DOHH2 (cell line): Measurements from ENCODE around the gene SCIN.

Experiments used
- H3F3A ChIP-seq: fragments of 200-600 bp; sonication (generic), shearing (Covaris generic); 2 replicates; pipeline ENCODE4 v1.6.0; 2016; ENCODE audit warnings: antibody characterized with exemption, mild to moderate bottlenecking; ENCODE audit not compliant: control insufficient read depth, insufficient read depth
- H3K27ac ChIP-seq: fragments of 200-600 bp; sonication (generic); 2 replicates; pipeline ENCODE4 v1.5.1; 2014; ENCODE audit warnings: low read depth, mild to moderate bottlenecking, low read length, moderate library complexity
- H3K27me3 ChIP-seq: fragments of 200-600 bp; sonication (generic); 2 replicates; pipeline ENCODE4 v1.6.1; 2014; ENCODE audit warnings: mild to moderate bottlenecking, low read length, mixed read lengths; ENCODE audit not compliant: control insufficient read depth
- H3K36me3 ChIP-seq: fragments of 200-600 bp; sonication (generic); 2 replicates; pipeline ENCODE4 v1.6.1; 2014; ENCODE audit warnings: mild to moderate bottlenecking, low read length, moderate library complexity, mixed read lengths; ENCODE audit not compliant: control insufficient read depth
- H3K4me1 ChIP-seq: fragments of 200-600 bp; sonication (generic); 2 replicates; pipeline ENCODE4 v1.6.1; 2014; ENCODE audit warnings: mild to moderate bottlenecking, low read length, mixed read lengths; ENCODE audit not compliant: control insufficient read depth
- H3K4me2 ChIP-seq: fragments of 200-600 bp; sonication (generic); 2 replicates; pipeline ENCODE4 v1.6.0; 2014; ENCODE audit warnings: mild to moderate bottlenecking, low read length, moderate library complexity
- H3K4me3 ChIP-seq: fragments of 200-600 bp; sonication (generic); 2 replicates; pipeline ENCODE4 v1.5.1; 2014; ENCODE audit warnings: mild to moderate bottlenecking, low read length, mixed read lengths
- H3K79me2 ChIP-seq: fragments of 200-600 bp; sonication (generic); 2 replicates; pipeline ENCODE4 v1.6.1; 2014; ENCODE audit warnings: mild to moderate bottlenecking, low read length, mixed read lengths; ENCODE audit not compliant: control insufficient read depth
- H3K9me2 ChIP-seq: fragments of 200-600 bp; sonication (generic); replicated peaks from 2 replicates; pipeline ENCODE4 v1.6.1; 2014; ENCODE audit warnings: mild to moderate bottlenecking, low read length, mixed read lengths; ENCODE audit not compliant: control insufficient read depth
- H3K9me3 ChIP-seq: fragments of 200-600 bp; sonication (generic); 2 replicates; pipeline ENCODE4 v1.6.1; 2014; ENCODE audit warnings: antibody characterized with exemption, low read length, mixed read lengths; ENCODE audit not compliant: control insufficient read depth, insufficient read depth
- H4K20me1 ChIP-seq: fragments of 200-600 bp; sonication (generic); 2 replicates; pipeline ENCODE4 v1.6.0; 2014; ENCODE audit warnings: low read depth, mild to moderate bottlenecking, antibody characterized with exemption, low read length, moderate library complexity; ENCODE audit not compliant: control insufficient read depth, insufficient read depth
- EZH2phosphoT487 ChIP-seq: fragments of 200-600 bp; sonication (generic); IDR thresholded peaks from 2 replicates; pipeline ENCODE4 v1.6.1; 2017; ENCODE audit warnings: borderline replicate concordance, mild to moderate bottlenecking, antibody characterized with exemption, low read length, moderate library complexity, mixed read lengths
- TF ChIP-seq, protein P1 (sequence below): fragments of 200-600 bp; sonication (generic); IDR thresholded peaks from one replicate; pipeline ENCODE4 v1.5.1; 2014; ENCODE audit warnings: antibody characterized with exemption, mild to moderate bottlenecking, low read depth, low read length; ENCODE audit not compliant: poor library complexity, severe bottlenecking

SCIN gene

DNA sequence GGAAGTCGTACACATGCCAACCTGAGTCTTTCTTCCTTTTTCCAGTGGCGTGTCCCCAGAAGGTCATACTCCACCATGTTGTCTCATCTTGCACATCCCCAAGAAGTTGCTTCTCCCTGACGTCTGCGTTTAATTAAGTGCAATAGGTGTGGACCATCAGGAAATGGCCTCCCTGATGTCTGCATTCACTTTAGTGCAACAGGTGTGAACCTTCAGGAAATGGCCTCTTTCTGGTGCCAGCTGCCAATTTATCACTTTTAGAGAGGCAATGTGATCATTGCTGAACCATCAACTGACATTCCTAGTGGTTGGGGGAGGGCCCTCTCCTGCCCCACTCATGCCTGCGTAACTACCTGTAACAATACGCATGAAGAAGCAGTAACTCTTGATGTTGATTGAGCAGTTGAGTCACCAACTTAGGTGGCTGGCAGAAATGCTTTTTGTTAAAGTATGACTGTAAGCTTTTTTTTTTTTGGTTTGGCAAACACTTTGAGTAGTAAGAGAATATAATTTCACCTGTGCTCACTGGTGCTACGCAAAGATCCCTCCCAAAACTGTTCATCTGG, 25.8 kb downstream of the SCIN start:
- no peaks in the 10 kb centered on the region for H3K4me1 ChIP-seq
- no peak overlapping the region for H3K4me2 ChIP-seq
- TF ChIP-seq, protein P1, sequence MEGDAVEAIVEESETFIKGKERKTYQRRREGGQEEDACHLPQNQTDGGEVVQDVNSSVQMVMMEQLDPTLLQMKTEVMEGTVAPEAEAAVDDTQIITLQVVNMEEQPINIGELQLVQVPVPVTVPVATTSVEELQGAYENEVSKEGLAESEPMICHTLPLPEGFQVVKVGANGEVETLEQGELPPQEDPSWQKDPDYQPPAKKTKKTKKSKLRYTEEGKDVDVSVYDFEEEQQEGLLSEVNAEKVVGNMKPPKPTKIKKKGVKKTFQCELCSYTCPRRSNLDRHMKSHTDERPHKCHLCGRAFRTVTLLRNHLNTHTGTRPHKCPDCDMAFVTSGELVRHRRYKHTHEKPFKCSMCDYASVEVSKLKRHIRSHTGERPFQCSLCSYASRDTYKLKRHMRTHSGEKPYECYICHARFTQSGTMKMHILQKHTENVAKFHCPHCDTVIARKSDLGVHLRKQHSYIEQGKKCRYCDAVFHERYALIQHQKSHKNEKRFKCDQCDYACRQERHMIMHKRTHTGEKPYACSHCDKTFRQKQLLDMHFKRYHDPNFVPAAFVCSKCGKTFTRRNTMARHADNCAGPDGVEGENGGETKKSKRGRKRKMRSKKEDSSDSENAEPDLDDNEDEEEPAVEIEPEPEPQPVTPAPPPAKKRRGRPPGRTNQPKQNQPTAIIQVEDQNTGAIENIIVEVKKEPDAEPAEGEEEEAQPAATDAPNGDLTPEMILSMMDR: no peak
- no peak for TF ChIP-seq EZH2phosphoT487
- H3K79me2 ChIP-seq: no peaks in the 10 kb centered on the region
- no peaks in the 10 kb centered on the region for H3K9me2 ChIP-seq
- H3F3A ChIP-seq: no peaks in the 10 kb centered on the region
- no peaks in the 10 kb centered on the region for H4K20me1 ChIP-seq
- peaks cover 8% of the 10 kb centered on the region; the same call in 1 of the 2 replicates for H3K9me3 ChIP-seq
- no peak overlapping the region for H3K27ac ChIP-seq
- H3K36me3 ChIP-seq: no peaks in the 10 kb centered on the region
- H3K27me3 ChIP-seq: no peaks in the 10 kb centered on the region
- H3K4me3 ChIP-seq: no peak overlapping the region

DNA sequence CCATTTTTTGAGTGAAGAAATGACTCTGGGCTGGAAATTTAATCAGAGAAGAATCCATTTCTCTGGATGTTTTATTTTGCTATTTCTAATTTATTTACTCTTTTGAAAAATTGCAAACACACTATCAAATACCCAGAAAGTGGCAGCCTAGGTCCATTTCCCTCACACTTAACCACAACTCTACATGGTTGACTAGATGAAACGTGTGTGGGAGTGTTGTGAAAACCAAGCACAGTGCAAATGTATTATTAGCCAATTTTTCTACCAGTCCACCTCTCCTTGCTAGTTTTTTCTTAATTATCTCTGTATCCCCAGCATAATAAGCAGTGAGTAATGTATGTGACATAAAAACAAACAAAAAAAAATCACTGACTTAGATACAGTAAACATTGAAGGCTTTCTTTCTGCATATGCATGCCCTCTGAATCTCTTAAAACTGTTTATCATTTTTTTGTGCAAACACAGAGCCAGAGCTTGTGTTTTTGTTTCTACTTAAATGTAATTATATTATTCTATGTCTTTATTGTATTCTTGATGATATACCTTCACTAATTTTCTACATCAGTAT, 30.9 kb downstream of the SCIN start:
- Histone ChIP-seq H3K27ac (no peak overlapping the region), H4K20me1 (no peaks in the 10 kb centered on the region), H3K9me3 (no peaks in the 10 kb centered on the region), H3K36me3 (no peaks in the 10 kb centered on the region), H3K27me3 (no peaks in the 10 kb centered on the region), H3K9me2 (no peaks in the 10 kb centered on the region), H3K79me2 (no peaks in the 10 kb centered on the region), H3K4me1 (no peaks in the 10 kb centered on the region), H3K4me2 (no peak overlapping the region), H3K4me3 (no peak overlapping the region), H3F3A (no peaks in the 10 kb centered on the region)
- TF ChIP-seq, protein P1: no peak
- no peak for TF ChIP-seq EZH2phosphoT487

DNA sequence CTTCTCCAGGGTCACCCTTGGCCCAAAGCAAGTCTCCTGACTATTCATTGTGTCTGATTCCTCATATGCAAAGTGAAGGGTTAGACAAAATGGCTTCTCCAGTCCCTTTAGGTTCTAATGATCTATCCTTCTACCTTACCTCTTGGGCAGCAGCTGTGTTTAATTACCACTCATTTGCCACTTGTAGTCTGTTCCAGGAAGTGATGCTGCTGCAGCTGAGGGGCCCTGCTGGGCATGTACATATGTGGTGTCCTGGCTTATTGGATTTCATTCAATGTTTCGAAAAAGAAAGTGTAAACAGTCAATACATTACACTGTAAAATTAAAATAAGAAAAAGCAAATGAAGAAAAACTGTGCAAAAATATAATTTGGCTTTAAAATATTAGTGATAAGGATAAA, 36.6 kb downstream of the SCIN start:
- no peaks in the 10 kb centered on the region for H3K4me1 ChIP-seq

More for the DNA sequence above, 36.6 kb downstream of the SCIN start:
- Histone ChIP-seq H3K4me3 (no peak overlapping the region), H3K9me2 (no peaks in the 10 kb centered on the region), H3K36me3 (no peaks in the 10 kb centered on the region), H3K27ac (no peak overlapping the region), H4K20me1 (no peaks in the 10 kb centered on the region), H3K79me2 (no peaks in the 10 kb centered on the region), H3K9me3 (no peaks in the 10 kb centered on the region), H3F3A (no peaks in the 10 kb centered on the region), H3K27me3 (no peaks in the 10 kb centered on the region), H3K4me2 (no peak overlapping the region)
- TF ChIP-seq, protein P1: no peak
- TF ChIP-seq EZH2phosphoT487: no peak
